Measurements from ENCODE around the gene MT1HL1. TPM values are rescaled to one million over a fixed set of nuclear protein-coding genes. Genes with fewer than 3 reads are reported as not detected.

MT1HL1 gene
- total and polyA plus RNA-seq, 8 donors, result not detected

DNA sequence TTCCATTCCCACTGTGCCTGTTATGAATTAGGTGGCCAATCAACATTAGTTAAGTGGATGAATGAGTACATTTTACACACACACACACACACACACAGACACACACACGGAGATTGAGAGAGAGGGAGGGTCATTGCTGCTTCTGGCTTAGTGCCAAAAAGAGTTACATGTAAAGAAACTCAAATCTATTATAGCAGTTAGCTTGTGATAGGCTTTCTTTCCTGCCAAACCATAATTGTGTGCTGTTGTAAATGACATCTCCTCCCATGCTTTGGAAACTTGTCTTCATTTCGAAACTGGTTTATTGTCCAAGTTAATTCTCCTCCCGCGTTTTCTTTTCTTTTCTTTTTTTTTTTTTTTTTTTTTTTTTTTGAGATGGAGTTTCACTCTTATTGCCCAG, 1.4 kb upstream of the MT1HL1 start:
- 41 to 54% (median 49%) methylated on average over 4 of the region's 4 CpGs for WGBS, 5 donors
- intact Hi-C loops (cut with DNase I; ENCODE audit: low total_unique reads), result no loop called here
- Histone ChIP-seq H3K4me3 (no peak overlapping the region), H3K4me1 (no peaks in the 10 kb centered on the region), H3K9me3 (no peaks in the 10 kb centered on the region), H3K27ac (no peak overlapping the region), H3K36me3 (no peaks in the 10 kb centered on the region), H3K27me3 (no peaks in the 10 kb centered on the region)
- no peak for TF ChIP-seq CTCF (IDR thresholded peaks at IDR 0.05)
- peak in 1 of 2 donors; percentile 30 for DNase-seq

GRCh38 chr1:237003516-237003915, 725 bp downstream of the MT1HL1 start:
- no peaks in the 10 kb centered on the region for H3K4me1 ChIP-seq
- no peak for TF ChIP-seq POLR2A (IDR thresholded peaks at IDR 0.05)
- no peak overlapping the region for H3K27ac ChIP-seq
- no peak overlapping the region for H3K4me3 ChIP-seq
- no peaks in the 10 kb centered on the region for H3K27me3 ChIP-seq
- intact Hi-C loops (cut with DNase I; ENCODE audit: low total_unique reads), result no loop called here
- no peaks in the 10 kb centered on the region for H3K36me3 ChIP-seq
- H3K9me3 ChIP-seq, result no peaks in the 10 kb centered on the region
- 73 to 81% (median 77%) methylated on average over 8 of the region's 8 CpGs for WGBS, 5 donors
- no peak for DNase-seq

DNA sequence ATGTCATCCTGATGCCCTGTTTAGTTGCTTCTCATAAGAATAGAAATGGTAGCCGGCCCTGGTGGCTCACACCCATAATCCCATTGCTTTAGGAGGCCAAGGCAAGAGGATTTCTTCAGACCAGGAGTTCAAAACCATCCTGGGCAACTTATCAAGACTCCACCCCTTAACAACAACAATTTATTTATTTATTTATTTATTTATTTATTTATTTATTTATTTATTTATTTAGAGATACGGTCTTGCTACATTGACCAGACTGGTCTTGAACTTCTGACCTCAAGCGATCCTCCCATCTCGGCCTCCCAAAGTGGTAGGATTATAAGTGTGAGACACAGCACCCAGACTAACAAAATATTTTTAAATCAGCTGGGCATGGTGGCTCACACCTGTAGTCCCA, 4.0 kb downstream of the MT1HL1 start:
- Histone ChIP-seq H3K4me3 (no peak overlapping the region), H3K9me3 (no peaks in the 10 kb centered on the region), H3K36me3 (no peaks in the 10 kb centered on the region), H3K27ac (no peak overlapping the region), H3K4me1 (no peaks in the 10 kb centered on the region), H3K27me3 (no peaks in the 10 kb centered on the region)
- WGBS, 5 donors, result 87 to 94% (median 89%) methylated on average over 4 of the region's 4 CpGs
- intact Hi-C loops (cut with DNase I; ENCODE audit: low total_unique reads), result no loop called here
- no peak for DNase-seq
- TF ChIP-seq EP300 (IDR thresholded peaks at IDR 0.05), result no peak

DNA sequence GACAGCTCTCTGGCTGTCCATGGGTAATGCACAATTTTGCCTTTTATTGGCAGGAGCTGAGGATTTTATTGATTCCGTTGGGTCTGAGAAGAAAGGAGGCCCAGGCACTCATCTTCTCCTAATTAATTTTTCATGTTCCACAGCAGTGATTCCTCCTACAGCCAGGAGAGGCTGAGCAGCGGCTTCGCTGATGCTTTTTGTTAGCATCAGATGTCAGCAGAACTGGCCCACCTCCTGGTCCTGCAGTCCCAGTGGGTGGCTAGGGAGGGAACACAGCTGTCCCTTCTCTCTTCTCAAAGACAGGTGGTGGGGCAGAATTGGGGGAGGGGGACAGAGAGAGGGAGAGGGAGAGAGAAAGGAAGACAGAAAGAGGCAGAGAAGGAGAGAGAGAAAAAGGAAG, 5.7 kb downstream of the MT1HL1 start:
- 47 to 82% (median 76%) methylated on average over 3 of the region's 3 CpGs for WGBS, 5 donors
- no peak for TF ChIP-seq POLR2A (IDR thresholded peaks at IDR 0.05)
- TF ChIP-seq CTCF (IDR thresholded peaks at IDR 0.05), result no peak
- no peak for TF ChIP-seq POLR2AphosphoS5 (IDR thresholded peaks at IDR 0.05)
- no peak for TF ChIP-seq EP300 (IDR thresholded peaks at IDR 0.05)
- Histone ChIP-seq H3K36me3 (no peaks in the 10 kb centered on the region), H3K27ac (no peak overlapping the region), H3K9me3 (no peaks in the 10 kb centered on the region), H3K4me1 (no peaks in the 10 kb centered on the region), H3K4me3 (no peak overlapping the region), H3K27me3 (no peaks in the 10 kb centered on the region)
- intact Hi-C loops (cut with DNase I; ENCODE audit: low total_unique reads), result no loop called here
- DNase-seq, result no peak

GRCh38 chr1:236997882-236998281, 6.4 kb downstream of the MT1HL1 start:
- TF ChIP-seq CTCF (IDR thresholded peaks at IDR 0.05) (no peak), POLR2AphosphoS5 (IDR thresholded peaks at IDR 0.05) (peak in 1 of 3 donors; percentile 18), POLR2A (IDR thresholded peaks at IDR 0.05) (no peak), EP300 (IDR thresholded peaks at IDR 0.05) (no peak)
- Histone ChIP-seq H3K27ac (no peak overlapping the region), H3K4me3 (no peak overlapping the region), H3K36me3 (no peaks in the 10 kb centered on the region), H3K9me3 (no peaks in the 10 kb centered on the region), H3K4me1 (no peaks in the 10 kb centered on the region), H3K27me3 (no peaks in the 10 kb centered on the region)
- DNase-seq, result peak in 1 of 2 donors; percentile 30
- 63 to 71% (median 64%) methylated on average over 11 to 12 of the region's 12 CpGs for WGBS, 5 donors
- intact Hi-C loops (cut with DNase I; ENCODE audit: low total_unique reads), result no loop called here

DNA sequence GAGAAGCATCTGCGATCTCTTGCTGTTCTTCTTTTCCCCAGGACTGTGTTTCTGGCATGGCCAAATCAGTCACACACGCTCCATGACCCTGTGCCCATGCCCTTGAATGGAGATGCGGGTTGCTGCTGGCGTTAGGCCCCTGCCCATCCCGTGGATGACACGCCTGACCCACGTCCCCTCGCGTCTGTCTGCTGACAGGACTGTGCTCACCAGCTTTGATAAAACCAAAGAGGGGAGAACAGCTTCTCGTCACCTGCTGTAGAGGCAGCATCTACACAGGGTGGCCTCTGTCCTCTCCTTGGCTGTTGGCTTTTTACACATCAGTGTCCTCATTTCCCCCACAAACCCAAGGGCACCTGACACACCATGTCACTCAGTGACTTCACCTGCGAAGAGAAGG, 6.9 kb downstream of the MT1HL1 start:
- TF ChIP-seq CTCF (IDR thresholded peaks at IDR 0.05), result no peak
- TF ChIP-seq POLR2AphosphoS5 (IDR thresholded peaks at IDR 0.05), result no peak
- no peak for TF ChIP-seq EP300 (IDR thresholded peaks at IDR 0.05)
- TF ChIP-seq POLR2A (IDR thresholded peaks at IDR 0.05), result no peak
- 78 to 91% (median 89%) methylated on average over 4 to 11 of the region's 11 CpGs for WGBS, 5 donors
- intact Hi-C loops (cut with DNase I; ENCODE audit: low total_unique reads), result no loop called here
- Histone ChIP-seq H3K27me3 (no peaks in the 10 kb centered on the region), H3K4me3 (no peak overlapping the region), H3K9me3 (no peaks in the 10 kb centered on the region), H3K4me1 (no peaks in the 10 kb centered on the region), H3K27ac (no peak overlapping the region), H3K36me3 (no peaks in the 10 kb centered on the region)
- no peak for DNase-seq
